Small intestine (tissue), 7 donors: ENCODE data around the gene BRIP1. TPM values are rescaled to one million over a fixed set of nuclear protein-coding genes. Genes with fewer than 3 reads are reported as not detected.

ENCODE experiments used
- DNase-seq, 2 donors: peaks; one replicate each; pipeline versions ENCODE4 v3.0.0 to v3.0.0-alpha.2; 2013
- FAIRE-seq: peaks from 2 replicates; lab custom pipeline; 2012; peaks lifted over from hg19 to GRCh38; lab: Jason Lieb, UNC
- H3K27ac ChIP-seq, 3 donors: one replicate each; pipeline ENCODE4 v1.5.1; 2013; ENCODE audit warnings: low read length in 2 of 3, mild to moderate bottlenecking in 2 of 3, control low read depth in 1 of 3, inconsistent platforms in 1 of 3, low read depth in 1 of 3, moderate library complexity in 1 of 3
- H3K27me3 ChIP-seq, 3 donors: one replicate each; pipeline ENCODE4 v1.6.1; 2013; ENCODE audit warnings: low read length in 3 of 3, inconsistent platforms in 1 of 3; ENCODE audit not compliant: control insufficient read depth in 3 of 3, insufficient read depth in 3 of 3
- H3K36me3 ChIP-seq, 3 donors: one replicate each; pipeline ENCODE4 v1.6.1; 2013; ENCODE audit warnings: low read length in 3 of 3, inconsistent platforms in 1 of 3, low read depth in 1 of 3, mild to moderate bottlenecking in 1 of 3, moderate library complexity in 1 of 3; ENCODE audit not compliant: control insufficient read depth in 3 of 3, insufficient read depth in 2 of 3
- H3K4me1 ChIP-seq, 3 donors: one replicate each; pipeline ENCODE4 v1.6.1; 2013; ENCODE audit warnings: low read length in 2 of 3, inconsistent platforms in 1 of 3, low read depth in 1 of 3, mild to moderate bottlenecking in 1 of 3, moderate library complexity in 1 of 3; ENCODE audit not compliant: control insufficient read depth in 3 of 3, insufficient read depth in 2 of 3
- H3K4me3 ChIP-seq, 3 donors: one replicate each; pipeline ENCODE4 v1.5.1; 2013; ENCODE audit warnings: low read length in 3 of 3, control low read depth in 1 of 3, inconsistent platforms in 1 of 3, low read depth in 1 of 3, mild to moderate bottlenecking in 1 of 3, moderate library complexity in 1 of 3
- H3K9me3 ChIP-seq, 2 donors: one replicate each; pipeline ENCODE4 v1.6.1; 2013; ENCODE audit warnings: low read depth in 1 of 2, low read length in 1 of 2; ENCODE audit not compliant: control insufficient read depth in 2 of 2, insufficient read depth in 1 of 2
- WGBS, 3 donors: extraction: QIAGEN DNeasy Blood & Tissue Kit; methylation state at CpG; one replicate each; pipeline ENCODE4 v1.1.7; 2013; 5-methylcytosine and 5-hydroxymethylcytosine counted together
- polyA plus RNA-seq, 4 donors: library from polyadenylated mRNA; stranded (reverse) in 3 of 4; unstranded in 1 of 4; fragments of 200-250 nt in 3 of 4; fragments of 120-200 nt in 1 of 4; gene quantifications; one replicate each; pipeline versions ENCODE4 v1.2.1 to v1.2.3, GENCODE V29; 2013
- donor health status: healthy with polysubstance abuse.
- donor health status: control.
- donor health status: control.
- donor health status: Bipolar disorder and iron deficiency.
- donor health status: healthy.

The BRIP1 gene
- polyA plus RNA-seq, 4 donors: 0.27 to 6.4 (median 1.3) TPM

DNA sequence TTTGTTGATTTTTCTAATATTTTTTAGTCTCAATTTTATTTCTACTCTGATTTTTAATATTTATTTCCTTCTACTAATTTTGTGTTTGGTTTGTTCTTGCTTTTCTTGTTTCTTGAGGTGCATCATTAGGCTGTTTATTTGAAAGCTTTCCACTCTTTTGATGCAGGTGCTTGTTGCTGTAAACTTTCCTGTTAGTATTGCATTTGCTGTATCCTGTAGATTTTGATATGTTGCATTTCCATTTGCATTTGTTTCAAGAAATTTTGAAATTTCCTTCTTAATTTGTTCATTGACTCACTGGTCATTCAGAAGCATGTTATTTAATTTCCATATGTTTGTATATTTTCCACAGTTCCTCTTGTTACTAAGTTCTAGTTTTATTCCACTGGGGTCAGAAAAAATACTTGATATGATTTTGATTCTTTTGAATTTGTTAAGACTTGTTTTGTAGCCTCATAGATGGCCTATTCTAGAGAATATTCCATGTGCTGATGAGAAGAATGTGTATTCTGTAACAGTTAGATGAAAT is 229.3 kb downstream of the BRIP1 start:
- DNase-seq (no peak), FAIRE-seq (no peak)
- Histone ChIP-seq H3K36me3 (no peaks in the 10 kb centered on the region), H3K4me3 (no peak overlapping the region), H3K9me3 (no peaks in the 10 kb centered on the region), H3K4me1 (no peaks in the 10 kb centered on the region), H3K27ac (no peak overlapping the region), H3K27me3 (peaks cover 0 to 4% (median 2%) of the 10 kb centered on the region in 3 donors)

DNA sequence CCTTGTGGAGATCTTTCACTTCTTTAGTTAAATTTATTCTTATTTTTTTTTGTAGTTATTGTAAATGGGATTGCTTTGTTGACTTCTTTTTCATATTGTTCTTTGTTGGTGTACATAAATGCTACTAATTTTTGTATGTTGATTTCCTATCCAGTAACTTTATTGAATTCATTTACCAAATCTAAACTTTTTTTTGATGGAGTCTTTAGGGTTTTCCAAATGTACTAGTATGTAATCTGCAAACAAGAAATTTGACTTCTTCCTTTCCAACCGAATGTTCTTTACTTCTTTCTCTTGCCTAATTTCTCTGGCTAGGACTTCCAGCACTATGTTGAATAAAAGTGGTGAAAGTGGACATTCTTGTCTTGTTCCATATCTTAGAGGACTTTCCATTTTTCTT is 230.5 kb downstream of the BRIP1 start:
- 85 to 96% (median 86%) methylated on average over 1 of the region's 1 CpG for WGBS, 3 donors
- Histone ChIP-seq H3K27ac (no peak overlapping the region), H3K36me3 (no peaks in the 10 kb centered on the region), H3K9me3 (no peaks in the 10 kb centered on the region), H3K4me3 (no peak overlapping the region), H3K27me3 (peaks cover 0 to 4% (median 2%) of the 10 kb centered on the region in 3 donors), H3K4me1 (no peaks in the 10 kb centered on the region)
- no peak for DNase-seq
- FAIRE-seq: no peak

DNA sequence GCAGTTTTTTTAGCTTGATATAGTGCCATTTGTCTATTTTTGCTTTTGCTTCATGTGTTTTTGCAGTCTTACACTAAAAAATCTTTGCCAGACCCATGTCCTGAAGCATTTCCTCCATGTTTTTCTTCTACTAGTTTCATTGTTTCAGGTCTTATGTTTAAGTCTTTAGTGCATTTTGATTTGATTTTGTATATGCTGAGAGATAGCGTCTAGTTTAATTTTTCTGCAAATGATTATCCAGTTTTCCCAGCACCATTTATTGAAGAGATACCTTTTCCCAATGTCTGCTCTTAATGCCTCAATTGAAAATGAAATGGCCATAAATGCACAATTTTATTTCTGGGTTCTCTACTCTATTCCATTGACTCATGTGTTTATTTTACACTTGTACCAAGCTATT is 231.5 kb downstream of the BRIP1 start:
- Histone ChIP-seq H3K4me1 (no peaks in the 10 kb centered on the region), H3K27me3 (peaks cover 0 to 4% (median 2%) of the 10 kb centered on the region in 3 donors), H3K36me3 (no peaks in the 10 kb centered on the region), H3K9me3 (no peaks in the 10 kb centered on the region), H3K27ac (no peak overlapping the region), H3K4me3 (no peak overlapping the region)
- FAIRE-seq (no peak), DNase-seq (no peak)
- WGBS, 3 donors: 71 to 75% (median 75%) methylated on average over 1 of the region's 1 CpG

Other genes with a start within 250 kb of the BRIP1 start
- 1 to 10 TPM in 3 of 4 donors, under 1 TPM in 1; 0.81 to 7.7 (median 2.6) TPM for gene INTS2, start 64.5 kb upstream of the BRIP1 start, polyA plus RNA-seq
- 10 to 100 TPM in 1 of 4 donors, 1 to 10 TPM in 3; 7.3 to 29.8 (median 9.5) TPM for gene MED13, start 201.8 kb upstream of the BRIP1 start, polyA plus RNA-seq